Dermis blood vessel endothelial cell (primary cell): Measurements from ENCODE around the gene AGAP3. TPM values are rescaled to one million over a fixed set of nuclear protein-coding genes. Genes with fewer than 3 reads are reported as not detected.

ENCODE experiments used
- DNase-seq: peaks from one replicate; pipeline ENCODE4 v3.0.0; 2010
- total RNA-seq: library from RNA; depleted of rRNA; stranded (reverse); fragments of >200 nt; gene quantifications from 2 replicates; pipeline ENCODE4 v1.2.3, GENCODE V29; 2014

The AGAP3 gene
- total RNA-seq, 1 donor from 2014 or later, result 142 TPM

DNA sequence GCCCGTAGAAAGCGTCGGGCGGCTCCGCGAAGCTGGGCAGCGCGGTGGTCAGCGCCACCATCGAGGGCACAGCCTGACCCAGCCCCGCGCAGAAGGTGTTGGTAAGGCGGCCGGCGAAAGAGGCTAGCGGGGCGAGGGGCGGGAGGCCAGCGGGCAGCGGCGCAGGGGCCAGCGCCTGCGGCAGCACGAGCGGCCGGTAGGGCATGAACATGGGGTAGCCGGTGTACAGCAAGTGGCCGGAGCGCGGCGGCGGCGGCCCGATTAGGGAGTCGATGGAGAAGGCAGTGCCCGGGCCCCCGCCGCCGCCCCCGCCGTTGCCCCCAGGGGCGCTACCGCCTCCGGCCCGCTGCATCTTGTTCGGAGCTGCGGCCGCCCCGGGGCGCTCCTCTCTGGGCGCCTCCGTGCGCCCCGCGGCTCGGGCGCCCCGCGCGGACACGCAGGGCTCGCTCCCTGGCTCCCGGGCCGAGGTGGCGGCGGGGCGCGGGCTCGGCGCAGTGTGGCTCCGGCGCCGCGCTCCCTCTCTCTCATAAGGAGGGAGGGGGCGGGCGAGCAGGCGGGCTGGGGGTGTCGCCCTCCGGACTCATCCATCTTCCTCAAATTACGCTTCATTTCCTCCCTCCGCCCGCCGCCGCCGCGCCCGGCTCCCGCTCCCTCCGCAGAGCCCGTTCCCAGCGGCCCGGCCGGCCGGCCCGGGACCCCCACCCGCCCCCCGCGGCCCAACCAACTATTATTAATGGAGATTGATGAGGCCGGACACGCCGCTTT lies 81.1 kb downstream of the AGAP3 start, which contains the start of gene GBX1:
Gene GBX1, minus strand, starts transcription at position 498 of the 765 bp plus-strand sequence. Its CDS starts 146 bp downstream, at position 352.
- DNase-seq, result peak; percentile 38

DNA sequence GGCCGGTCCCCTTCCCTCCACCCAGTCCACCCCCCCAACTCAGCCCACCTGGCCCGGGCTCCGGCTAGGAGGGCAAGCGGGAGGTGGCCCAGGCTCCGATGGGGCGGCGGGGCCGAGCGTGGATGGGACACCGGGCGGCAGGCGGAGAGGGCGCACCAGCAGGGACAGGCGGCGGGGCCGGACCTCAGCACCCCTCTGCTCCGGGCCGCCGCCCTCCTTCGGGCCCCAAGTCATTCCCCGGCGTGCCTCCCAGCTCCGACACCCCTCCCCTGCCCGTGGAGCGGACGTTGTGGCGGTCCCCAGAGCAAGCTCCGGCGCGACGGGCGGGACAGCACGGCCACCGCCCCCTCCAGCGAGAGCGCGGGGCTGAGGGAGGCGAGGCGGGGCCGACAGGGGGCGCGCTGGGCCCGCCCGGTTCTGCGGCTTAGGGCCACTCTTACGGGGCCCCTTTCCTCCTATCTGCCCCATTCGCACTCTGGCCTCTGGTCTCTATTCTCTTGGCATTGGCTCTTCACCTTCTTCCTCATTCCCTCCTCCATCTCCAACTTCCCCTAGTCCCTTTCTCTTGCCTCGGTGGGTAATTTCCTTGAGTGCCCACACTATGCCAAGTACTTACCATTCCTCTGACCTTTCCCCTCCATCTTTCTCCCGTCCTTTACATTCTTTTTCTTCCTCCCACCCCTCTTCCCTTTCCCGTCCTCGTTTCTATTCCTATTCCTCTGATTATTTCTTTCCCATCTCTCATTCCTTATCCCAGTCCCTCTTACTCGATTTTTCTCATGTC lies 81.9 kb downstream of the AGAP3 start:
- DNase-seq, result peak; percentile 46

- no peak for DNase-seq
These were observed 82.5 kb downstream of the AGAP3 start for GRCh38 chr7:151168787-151169162.

DNA sequence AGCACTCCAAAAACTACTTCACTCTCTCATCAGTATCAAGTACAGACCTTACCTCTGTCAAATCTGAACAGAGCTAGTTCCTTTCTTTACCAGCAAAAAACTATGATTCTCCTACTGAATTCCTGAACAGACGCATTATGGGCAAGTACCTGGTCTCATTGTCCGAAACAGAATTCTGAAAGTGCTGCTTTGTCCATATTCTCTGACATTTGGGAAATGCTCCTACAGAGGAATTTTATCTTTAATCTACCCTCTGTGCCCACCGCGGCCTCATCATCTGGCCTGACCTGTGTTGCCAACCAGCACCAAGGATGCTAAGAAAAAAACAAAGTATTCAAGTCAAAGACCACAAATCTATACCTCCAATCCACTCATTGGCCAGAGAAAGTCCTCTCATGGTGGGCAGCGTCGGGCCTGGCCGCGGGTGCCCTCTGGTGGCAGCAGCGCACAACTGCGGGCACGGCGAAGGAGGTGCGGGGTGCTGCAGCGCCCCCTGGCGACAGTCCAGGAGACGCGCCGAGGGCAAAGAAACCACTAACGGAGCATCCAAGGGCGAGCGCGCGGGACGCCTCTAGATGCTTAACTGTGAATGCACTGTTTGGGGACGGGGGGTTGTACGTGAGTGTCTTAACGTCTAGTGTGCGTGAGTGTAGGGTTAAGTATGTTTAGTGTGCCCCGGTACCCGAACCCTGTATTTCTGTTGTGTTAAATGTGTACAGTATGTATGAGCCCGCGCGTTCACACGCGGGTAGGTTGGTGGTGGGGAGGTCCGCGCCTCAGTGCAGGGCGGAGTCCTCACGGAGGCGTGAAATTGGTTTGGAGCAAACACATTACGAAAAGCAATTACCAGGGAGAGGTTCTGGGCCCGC lies 86.2 kb downstream of the AGAP3 start:
- DNase-seq, result peak; percentile 81

GRCh38 chr7:151173386-151174245 lies 87.3 kb downstream of the AGAP3 start:
- DNase-seq, result no peak

DNA sequence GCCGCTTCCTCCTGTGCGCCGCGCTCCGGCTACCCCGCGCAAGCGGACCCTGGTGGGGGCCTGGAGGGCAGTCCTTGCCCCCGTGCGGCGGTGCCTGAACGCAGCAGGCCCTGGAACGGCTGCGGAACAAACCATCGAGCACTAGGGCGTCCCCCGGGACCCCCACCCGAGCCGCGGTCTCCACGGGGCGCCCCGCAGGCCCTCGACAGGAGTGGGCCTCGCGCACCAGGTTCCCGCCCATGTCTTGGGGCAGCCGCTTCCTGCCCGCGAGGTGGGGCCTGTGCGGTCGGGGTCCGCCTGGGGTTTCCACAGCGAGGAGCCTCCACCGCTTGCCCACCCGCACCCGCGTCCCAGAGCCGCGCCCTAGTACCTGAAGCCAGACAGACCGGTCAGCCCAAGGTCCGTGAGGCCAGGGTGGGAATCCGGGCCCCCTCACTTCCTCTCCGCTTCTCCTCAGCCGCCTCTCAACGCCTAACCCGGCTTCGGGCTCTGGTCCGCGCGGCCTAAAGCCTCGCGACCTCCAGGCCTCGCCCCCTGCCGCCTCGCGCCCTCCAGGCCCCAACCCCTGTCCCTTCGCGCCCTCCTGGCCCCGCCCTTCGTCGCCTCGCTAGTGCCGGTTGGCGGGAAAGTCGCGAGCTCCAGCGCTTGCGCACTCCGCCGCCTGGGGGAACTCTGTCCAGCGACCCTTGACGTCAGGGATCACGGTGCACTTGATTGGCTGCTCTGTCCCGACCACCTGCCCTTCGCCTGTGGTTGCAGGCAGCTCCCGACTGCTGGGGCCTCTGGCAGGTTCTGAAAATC lies 88.2 kb downstream of the AGAP3 start:
- peak; percentile 69 for DNase-seq

DNA sequence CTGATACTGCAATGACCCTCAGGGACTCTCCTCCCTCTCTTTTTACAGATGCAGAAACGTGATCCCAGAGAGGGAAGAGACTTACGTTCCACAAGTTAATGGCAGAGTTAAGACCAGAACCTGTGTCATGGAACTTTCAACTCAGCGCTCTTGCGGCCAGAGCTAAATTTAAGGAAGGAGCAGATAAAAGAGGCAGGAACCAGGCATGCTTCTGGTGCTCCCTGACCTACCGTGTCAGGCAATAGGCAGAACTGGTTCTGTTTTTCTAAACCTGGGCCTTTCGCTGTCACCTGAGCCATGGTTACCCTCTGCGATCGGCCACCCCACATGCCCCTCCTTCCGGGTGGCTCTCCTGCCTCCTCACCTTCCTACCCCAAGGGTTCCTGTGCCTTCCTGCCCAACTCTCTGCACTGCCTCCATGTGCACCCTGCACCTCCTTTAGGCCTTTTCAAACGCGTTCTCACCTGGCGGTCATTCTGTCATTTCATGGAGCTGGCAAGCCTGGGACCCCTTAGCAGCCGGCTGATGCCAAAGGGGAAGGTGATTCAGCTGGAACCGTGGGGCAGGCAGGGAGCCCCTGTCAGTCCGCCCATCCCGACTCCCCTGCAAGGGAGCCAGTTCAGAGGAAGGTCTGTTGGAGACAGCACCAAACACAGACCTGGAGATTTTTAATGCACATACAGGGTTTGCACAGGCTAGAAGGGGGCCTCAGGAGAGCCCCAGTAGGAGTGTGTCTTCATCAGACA lies 88.9 kb downstream of the AGAP3 start:
- no peak for DNase-seq

DNA sequence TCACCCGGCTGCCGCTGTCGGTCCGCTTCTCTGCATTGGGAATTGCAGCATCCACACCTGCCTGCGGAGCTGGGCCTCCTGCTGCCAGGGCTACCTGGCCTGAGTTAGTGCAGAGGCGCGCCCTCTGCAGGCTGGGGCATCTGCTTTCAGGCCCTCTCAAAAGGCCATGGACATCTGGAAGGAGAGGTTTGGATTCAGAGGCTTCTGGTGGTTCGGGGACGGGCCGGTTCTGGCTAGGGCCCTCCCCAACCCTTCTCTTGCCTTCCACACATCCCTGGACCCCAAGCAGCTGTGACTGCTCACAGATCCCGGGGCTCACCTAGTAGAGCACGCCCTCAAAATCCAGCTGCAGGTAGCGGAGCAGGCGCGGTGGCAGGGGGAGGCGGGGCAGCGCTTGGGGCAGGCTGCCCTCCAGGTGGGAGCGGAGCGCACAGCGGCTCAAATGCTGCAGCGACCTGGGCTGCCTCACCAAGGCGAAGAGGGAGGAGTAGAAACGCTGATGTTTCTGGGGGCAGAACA lies 89.6 kb downstream of the AGAP3 start:
- DNase-seq, result no peak

DNA sequence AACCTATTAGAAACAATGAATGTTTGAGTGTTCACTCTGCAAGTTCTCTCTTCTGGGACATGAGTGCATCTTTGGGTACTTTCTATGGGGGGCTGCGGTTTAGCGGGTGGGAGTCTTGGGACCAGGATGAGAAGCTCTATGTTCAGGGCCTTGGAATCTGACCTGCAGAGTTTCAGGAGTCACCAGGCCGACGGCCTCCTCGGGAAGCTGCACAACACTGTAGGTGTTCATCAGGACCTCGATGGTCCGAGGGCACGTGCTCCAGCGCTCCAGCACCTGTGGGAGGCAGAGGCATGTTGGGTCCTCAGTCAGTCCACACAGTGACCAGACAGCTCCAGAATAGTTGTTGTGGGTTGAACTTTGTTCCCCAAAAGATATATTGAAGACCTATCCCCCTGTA lies 90.1 kb downstream of the AGAP3 start:
- DNase-seq, result no peak

- no peak for DNase-seq
These were observed 91.0 kb downstream of the AGAP3 start for GRCh38 chr7:151177310-151177709.

GRCh38 chr7:151178236-151178635 lies 92.0 kb downstream of the AGAP3 start:
- no peak for DNase-seq

DNA sequence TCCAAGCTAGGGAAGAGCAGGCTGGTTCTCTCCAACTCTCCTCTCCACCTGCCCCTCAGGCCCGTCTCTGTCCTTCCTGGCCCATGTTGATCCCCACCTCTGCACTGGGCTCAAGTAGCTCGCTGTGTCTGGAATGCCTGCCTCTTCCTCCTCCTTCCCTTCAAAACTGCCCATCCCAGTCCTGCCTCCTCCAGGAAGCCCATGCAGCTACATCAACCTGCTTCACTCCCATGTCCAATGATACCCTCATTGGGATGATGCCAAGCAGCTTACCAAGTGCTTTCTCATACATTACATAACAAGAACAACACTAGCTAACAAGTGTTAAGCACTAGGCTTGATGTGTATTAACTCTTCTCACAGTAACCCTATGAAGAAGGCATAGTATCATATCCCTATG lies 92.6 kb downstream of the AGAP3 start:
- no peak for DNase-seq

DNA sequence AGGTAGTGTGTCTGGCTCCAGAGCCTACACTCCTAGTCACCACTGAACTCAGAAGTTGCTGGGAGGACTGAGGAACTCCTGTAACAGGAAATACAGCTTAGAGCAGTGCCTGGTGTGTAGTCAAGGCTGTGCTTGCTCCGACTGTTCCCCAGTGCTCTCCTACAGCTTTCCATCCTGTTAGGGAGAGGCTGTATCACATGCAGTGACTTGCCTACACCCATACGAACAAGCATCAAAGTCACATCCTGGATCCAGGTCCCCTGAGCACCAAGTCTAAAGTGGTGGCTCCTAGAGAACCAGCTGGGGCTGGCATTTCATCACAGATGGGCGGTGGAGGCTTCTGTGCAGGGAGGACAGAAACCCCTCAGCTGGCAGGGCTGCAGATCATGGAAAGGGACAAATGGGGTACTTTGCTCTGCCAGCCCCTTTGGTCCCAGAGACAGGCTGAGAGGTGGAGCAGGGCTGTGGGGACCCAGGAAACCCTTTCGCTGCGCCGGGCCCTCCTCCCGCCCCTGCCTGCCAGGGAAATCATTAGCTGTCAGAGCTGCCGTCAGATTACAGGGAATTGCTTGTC lies 93.1 kb downstream of the AGAP3 start:
- DNase-seq, result no peak

DNA sequence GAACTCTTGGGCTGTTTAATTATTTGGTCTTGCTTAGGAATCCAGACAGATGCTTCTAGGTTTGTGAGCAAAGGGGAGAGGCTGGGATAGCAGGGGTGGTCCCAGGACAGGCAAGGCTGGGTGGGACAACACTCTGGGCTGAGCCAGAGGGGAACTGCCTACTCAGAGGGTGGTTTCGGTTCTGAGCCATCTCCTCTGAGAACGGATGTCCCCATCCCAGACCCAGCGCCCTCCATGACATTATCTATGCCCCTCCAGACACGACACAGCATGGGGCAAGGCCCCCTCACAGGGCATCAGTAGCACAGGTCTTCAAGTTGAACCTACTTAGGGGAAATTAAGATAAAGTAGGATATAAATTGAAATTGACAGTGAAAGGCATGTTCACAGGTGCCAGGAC lies 93.7 kb downstream of the AGAP3 start:
- DNase-seq, result no peak

GRCh38 chr7:151181011-151181431 lies 94.7 kb downstream of the AGAP3 start:
- DNase-seq, result no peak

- no peak for DNase-seq
These were observed 99.7 kb downstream of the AGAP3 start for GRCh38 chr7:151185762-151186639.

DNA sequence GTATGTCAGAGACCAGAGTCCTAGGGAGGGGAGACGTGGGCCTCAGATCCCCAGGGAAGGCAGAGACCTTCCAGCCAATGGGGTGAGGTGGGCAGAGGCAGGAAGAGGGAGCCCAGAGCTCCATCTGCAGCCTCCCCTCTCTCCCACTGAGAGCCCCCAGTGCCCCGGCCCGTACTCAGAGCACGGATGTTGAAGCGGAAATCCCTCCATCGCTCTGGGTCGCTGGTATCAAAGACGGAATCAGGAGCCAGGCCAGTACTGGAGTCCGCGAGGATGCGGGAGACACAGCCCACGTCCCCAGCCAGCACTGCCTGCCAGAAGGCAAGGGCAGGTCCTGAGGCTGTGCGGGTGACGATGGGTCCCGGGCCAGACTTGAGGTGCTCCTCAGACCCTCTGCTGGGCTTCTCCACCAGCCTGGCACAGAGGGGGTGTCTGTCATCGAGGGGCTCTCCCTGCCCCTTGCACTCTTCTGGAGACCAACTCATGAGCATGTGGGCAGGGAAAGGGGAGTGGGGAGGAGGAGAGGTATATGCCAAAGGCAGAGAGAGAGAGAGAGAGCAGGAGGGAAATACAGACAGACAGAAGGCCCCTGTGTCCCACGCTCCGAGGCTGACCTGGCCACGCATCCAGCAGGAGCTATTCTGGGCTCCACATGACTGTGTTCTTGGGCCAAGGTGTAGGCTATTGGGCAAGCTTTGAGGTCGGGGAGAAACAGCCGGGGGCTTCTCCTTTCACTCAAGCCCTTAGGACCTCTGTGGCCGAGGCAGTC lies 100.5 kb downstream of the AGAP3 start, which contains the start of gene ASB10:
Gene ASB10, minus strand, starts transcription at position 611 of the 769 bp plus-strand sequence. Its CDS starts 120 bp downstream, at position 491.
- no peak for DNase-seq
